DMS153 treated with DMSO at 0.1 percent for 48 hours (cell line): ENCODE results near the gene SLC17A2.

Source experiments
- DNase-seq: peaks from one replicate; lab custom pipeline; 2025; ENCODE audit not compliant: unreplicated experiment; lab: John Stamatoyannopoulos, UW

SLC17A2 gene

DNA sequence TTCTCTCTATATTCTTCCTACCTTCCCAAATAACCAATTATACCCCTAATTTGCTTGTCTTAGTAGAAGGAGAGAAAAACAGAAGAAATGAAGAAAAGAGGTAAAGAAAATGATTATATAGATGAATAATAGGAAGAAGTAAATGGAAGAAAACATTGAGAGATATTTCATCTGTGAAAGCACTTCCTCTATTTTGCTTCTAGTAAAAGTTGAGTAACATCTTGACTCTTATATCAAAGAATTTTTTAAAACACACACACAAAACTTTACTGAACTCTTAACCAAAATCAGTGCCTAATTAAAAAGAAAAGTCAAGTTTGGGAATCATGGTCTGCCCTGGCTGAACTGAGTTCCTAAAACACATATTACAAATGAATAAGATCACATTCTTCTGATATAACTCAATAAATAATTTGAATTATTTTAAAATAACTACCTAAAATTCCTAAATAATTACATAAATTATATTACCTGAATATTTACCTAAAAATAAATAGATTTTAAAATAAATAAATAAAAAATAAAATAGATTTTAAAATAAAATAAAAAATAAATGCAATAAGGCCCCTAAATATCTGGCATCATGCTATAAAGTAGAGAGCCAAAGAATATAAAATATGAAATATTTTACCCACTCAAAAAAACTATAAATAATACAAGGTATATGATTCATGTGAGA, 8.8 kb downstream of the SLC17A2 start:
- no peak for DNase-seq

GRCh38 chr6:25919657-25920056, 10.8 kb downstream of the SLC17A2 start:
- no peak for DNase-seq

- no peak for DNase-seq
Observed at GRCh38 chr6:25918083-25918683, 12.3 kb downstream of the SLC17A2 start.

GRCh38 chr6:25916789-25917490, 13.6 kb downstream of the SLC17A2 start:
- no peak for DNase-seq

GRCh38 chr6:25916330-25916729, 14.2 kb downstream of the SLC17A2 start:
- DNase-seq: no peak

DNA sequence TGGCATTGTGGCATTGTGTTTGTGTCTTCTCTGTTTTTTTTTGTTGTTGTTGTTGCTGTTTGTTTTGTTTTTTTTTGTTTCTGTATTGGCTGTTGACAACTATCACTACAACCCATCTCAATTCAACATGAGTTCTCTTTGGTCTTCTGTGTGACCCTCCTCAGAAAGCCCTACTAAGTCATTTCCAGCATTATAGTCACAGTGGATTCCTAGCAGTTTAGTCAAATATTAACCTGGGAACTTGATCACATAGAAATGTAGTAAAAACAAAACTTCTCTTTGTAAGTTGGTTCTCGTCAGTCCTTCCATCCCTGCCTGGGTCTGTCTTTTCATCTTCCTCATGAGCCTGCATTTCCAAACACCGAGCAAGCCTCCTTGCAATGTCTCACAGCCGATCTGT, 16.8 kb downstream of the SLC17A2 start:
- no peak for DNase-seq

- peak; percentile 18 for DNase-seq
Observed at GRCh38 chr6:25911351-25911750, 19.1 kb downstream of the SLC17A2 start.

- DNase-seq: no peak
Observed at GRCh38 chr6:25907475-25908014, 22.9 kb downstream of the SLC17A2 start.

- DNase-seq: no peak
Observed at GRCh38 chr6:25903467-25904099, 26.9 kb downstream of the SLC17A2 start.

- DNase-seq: no peak
Observed at GRCh38 chr6:25902071-25902470, 28.4 kb downstream of the SLC17A2 start.

- no peak for DNase-seq
Observed at GRCh38 chr6:25900843-25901242, 29.6 kb downstream of the SLC17A2 start.

GRCh38 chr6:25899580-25900408, 30.7 kb downstream of the SLC17A2 start:
- no peak for DNase-seq

GRCh38 chr6:25899123-25899522, 31.4 kb downstream of the SLC17A2 start:
- DNase-seq: no peak

GRCh38 chr6:25898289-25898977, 32.1 kb downstream of the SLC17A2 start:
- no peak for DNase-seq

DNA sequence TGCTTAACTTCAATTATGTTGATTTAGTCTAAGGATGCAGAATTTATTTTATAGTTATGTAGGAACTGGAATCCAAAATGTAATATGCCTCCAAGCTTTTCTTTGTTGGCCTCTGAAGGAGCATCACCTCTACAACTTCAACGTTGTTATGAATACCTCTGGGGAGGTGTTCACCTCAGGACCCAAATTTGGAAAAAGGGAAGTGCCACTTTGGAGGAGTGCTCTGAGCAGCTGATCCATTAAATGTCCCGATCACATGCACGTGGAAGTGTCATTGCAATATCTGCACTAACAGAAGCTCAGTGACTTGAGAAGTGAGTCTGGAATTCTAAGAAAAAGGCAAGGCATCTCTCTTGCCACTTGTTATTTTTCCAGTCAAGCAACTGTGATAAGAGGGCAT, 34.2 kb downstream of the SLC17A2 start:
- no peak for DNase-seq

DNA sequence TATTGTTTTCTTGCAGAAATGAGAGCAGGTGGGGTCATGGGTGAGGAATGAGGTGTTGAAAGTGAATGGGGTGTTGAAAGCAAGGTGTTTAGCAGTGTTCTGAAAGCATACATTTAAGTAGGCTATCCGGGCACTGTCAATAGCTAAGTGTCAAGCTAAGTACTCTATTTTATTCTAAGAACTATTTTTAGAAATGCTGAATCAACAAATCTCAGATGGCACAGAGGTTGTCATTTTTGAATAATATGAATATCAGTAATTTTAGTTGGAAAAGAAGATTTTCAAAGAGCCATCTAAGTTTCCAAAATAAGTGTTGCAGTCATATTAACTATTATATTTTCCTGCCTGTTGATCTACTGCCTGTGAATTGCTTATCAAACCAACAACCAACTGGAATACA, 34.7 kb downstream of the SLC17A2 start:
- no peak for DNase-seq

- DNase-seq: no peak
Observed at GRCh38 chr6:25893778-25894177, 36.7 kb downstream of the SLC17A2 start.

DNA sequence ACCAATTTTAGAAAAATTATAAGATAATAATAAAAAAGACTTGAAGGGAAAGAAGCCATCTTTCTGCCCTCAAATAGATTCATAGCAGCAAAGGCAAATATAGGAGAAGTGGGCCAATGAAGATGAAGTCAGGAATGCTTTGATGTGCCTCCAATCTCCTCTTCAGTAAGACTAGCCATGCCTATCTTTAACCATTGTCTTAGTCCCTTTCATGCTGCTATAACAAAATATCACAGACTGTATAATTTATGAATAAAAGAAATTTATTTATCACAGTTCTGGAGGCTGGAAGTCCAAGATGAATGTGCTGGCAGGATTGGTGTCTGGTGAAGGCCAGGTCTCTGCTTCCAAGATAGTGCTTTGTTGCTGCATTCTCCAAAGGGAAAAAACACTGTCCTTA, 37.6 kb downstream of the SLC17A2 start:
- no peak for DNase-seq

DNA sequence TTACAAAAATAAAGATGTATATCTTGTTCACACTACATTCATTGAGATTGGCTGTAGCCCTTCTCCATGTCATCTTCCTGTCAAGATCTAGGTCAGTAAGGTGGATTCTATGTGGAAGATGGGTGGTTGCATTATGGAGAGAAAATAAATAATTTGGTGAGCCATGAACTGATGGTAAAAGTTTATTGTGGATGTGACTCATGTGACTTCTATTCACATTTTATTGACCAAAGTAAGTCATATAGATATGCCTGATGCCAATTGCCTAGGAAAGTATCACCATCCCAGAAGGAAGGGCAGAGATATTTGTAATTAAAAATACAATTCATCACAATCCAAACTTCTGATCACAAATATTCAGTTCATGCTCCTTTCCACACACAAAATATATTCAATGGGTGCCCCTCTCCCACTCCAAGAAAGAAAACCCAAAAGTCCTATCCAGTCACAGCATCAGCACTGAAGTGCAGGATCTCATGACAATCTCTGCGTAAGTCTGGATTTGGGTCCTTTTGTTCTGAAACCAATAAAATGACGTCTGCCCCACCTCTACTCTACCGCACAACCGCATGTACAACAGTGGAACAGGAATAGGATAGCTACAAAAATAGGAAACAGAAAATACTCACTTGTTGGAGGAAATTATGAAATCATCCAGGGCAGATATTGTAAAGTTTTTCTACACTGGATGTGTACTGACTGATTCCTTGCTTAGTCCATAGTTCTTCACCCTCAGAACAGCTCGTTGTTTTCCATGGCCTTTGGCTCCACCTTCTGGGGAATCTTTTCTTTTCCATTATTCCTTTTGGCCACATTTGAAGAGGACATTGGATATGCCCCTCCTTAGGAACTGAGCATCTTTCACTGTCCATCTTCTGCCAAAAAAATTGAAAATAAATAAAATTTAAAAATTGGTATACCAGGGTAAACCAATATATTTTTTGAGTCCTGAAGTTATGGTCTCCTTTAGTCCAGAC, 40.3 kb downstream of the SLC17A2 start:
- DNase-seq: peak; percentile 20
